ENCODE results near the gene GRIK2. TPM values are rescaled to one million over a fixed set of nuclear protein-coding genes. Genes with fewer than 3 reads are reported as not detected.

Gene GRIK2
- total RNA-seq, 1 experiment from 2014 or later = 0.61 TPM

- Histone ChIP-seq H3K9me3 (ENCODE audit: insufficient read depth, low read depth) (0 out of 2 replicates have a peak, but pooled peaks cover 3% of the 10 kb centered on the region), H2AFZ (no peak overlapping the region; the same call in 1 of the 2 replicates), H3K4me2 (no peak overlapping the region), H3K4me1 (replicated peaks; ENCODE audit: insufficient read depth) (no peaks in the 10 kb centered on the region), H3K79me2 (ENCODE audit: low read depth) (no peaks in the 10 kb centered on the region), H3F3A (ENCODE audit: insufficient read depth, low read depth) (no peaks in the 10 kb centered on the region), H3K4me3 (no peak overlapping the region), H4K20me1 (ENCODE audit: insufficient read depth) (no peaks in the 10 kb centered on the region), H3K36me3 (ENCODE audit: low read depth) (no peaks in the 10 kb centered on the region), H3K9me2 (ENCODE audit: insufficient read depth) (peaks cover 7% of the 10 kb centered on the region; the same call in 1 of the 2 replicates), H3K27ac (no peak overlapping the region), H3K27me3 (ENCODE audit: insufficient read depth, low read depth) (no peaks in the 10 kb centered on the region)
- BruUV-seq (replicated peaks) = no TSS peak
- ChIA-PET CTCF (no interaction called here), POLR2A (ENCODE audit: unreplicated experiment) (no interaction called here)
- intact Hi-C loops (cut with micrococcal nuclease; ENCODE audit: unreplicated experiment) = no loop called here
- TF ChIP-seq EZH2 (IDR thresholded peaks at IDR 0.05; ENCODE audit: low read depth) = no peak
- TF ChIP-seq, protein P1, sequence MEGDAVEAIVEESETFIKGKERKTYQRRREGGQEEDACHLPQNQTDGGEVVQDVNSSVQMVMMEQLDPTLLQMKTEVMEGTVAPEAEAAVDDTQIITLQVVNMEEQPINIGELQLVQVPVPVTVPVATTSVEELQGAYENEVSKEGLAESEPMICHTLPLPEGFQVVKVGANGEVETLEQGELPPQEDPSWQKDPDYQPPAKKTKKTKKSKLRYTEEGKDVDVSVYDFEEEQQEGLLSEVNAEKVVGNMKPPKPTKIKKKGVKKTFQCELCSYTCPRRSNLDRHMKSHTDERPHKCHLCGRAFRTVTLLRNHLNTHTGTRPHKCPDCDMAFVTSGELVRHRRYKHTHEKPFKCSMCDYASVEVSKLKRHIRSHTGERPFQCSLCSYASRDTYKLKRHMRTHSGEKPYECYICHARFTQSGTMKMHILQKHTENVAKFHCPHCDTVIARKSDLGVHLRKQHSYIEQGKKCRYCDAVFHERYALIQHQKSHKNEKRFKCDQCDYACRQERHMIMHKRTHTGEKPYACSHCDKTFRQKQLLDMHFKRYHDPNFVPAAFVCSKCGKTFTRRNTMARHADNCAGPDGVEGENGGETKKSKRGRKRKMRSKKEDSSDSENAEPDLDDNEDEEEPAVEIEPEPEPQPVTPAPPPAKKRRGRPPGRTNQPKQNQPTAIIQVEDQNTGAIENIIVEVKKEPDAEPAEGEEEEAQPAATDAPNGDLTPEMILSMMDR (conservative IDR thresholded peaks at IDR 0.05) = no peak
- no peak for DNase-seq
These were observed 348.1 kb downstream of the GRIK2 start for GRCh38 chr6:101741474-101742171.

DNA sequence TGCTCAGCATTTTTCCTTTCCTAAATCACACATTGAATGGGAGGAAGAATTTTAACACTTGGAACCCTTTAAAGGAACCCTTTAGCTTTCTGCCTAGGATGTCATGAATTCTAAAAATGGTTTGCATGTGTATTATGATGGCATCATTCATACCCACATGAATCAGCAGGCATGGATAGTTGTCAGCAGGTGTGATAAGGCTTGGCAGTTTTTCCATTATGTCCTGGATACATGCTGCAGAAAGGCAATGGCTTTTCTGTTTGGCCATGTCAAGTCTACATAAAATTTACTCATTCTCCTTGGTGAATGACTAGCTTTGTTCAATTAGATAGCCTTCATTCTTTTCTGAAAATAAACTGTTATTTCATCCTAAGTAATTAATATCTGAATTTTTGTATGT is 353.7 kb downstream of the GRIK2 start:
- H3K36me3 ChIP-seq (ENCODE audit: low read depth) = no peaks in the 10 kb centered on the region
- H2AFZ ChIP-seq = no peak overlapping the region
- ChIA-PET POLR2A (ENCODE audit: unreplicated experiment) (no interaction called here), CTCF (no interaction called here)
- no peaks in the 10 kb centered on the region for H3K9me3 ChIP-seq (ENCODE audit: insufficient read depth, low read depth)
- no peak overlapping the region for H3K4me3 ChIP-seq
- DNase-seq = no peak
- H3F3A ChIP-seq (ENCODE audit: insufficient read depth, low read depth) = no peaks in the 10 kb centered on the region; the same call in 1 of the 2 replicates
- TF ChIP-seq, protein P1 (conservative IDR thresholded peaks at IDR 0.05) = no peak
- no peak for TF ChIP-seq EZH2 (IDR thresholded peaks at IDR 0.05; ENCODE audit: low read depth)
- no peaks in the 10 kb centered on the region for H3K27me3 ChIP-seq (ENCODE audit: insufficient read depth, low read depth)
- H3K4me1 ChIP-seq (replicated peaks; ENCODE audit: insufficient read depth) = no peaks in the 10 kb centered on the region
- H3K27ac ChIP-seq = no peak overlapping the region
- no peak overlapping the region for H3K4me2 ChIP-seq
- H3K79me2 ChIP-seq (ENCODE audit: low read depth) = no peaks in the 10 kb centered on the region
- BruUV-seq (replicated peaks) = no TSS peak
- H3K9me2 ChIP-seq (ENCODE audit: insufficient read depth) = peaks cover 7% of the 10 kb centered on the region; the same call in 1 of the 2 replicates
- intact Hi-C loops (cut with micrococcal nuclease; ENCODE audit: unreplicated experiment) = no loop called here
- no peaks in the 10 kb centered on the region for H4K20me1 ChIP-seq (ENCODE audit: insufficient read depth)

DNA sequence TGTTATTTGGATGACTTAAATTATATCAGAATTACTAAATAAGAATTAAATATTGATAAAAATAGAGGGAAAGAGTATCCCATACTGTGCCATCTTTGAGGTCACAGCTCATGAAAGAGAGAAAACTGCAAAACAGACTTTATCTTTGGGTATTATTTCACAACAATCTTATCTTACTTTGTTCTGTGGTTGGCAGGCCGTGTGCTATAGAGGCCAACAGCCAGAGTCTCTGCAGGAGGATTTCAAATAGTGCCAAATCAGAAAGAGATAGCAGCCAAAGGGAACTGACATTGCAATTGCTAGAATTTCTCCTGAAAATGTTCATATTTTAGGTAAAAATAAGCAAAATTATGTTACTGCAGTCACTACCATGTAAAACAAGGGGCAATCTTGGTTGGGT is 354.2 kb downstream of the GRIK2 start:
- peaks cover 3% of the 10 kb centered on the region; the same call in 1 of the 2 replicates for H3K9me3 ChIP-seq (ENCODE audit: insufficient read depth, low read depth)
- no peaks in the 10 kb centered on the region for H3K27me3 ChIP-seq (ENCODE audit: insufficient read depth, low read depth)
- intact Hi-C loops (cut with micrococcal nuclease; ENCODE audit: unreplicated experiment) = no loop called here
- no peak for DNase-seq
- no peaks in the 10 kb centered on the region for H4K20me1 ChIP-seq (ENCODE audit: insufficient read depth)
- H3K4me2 ChIP-seq = no peak overlapping the region
- BruUV-seq (replicated peaks) = no TSS peak
- POLR2A ChIA-PET (ENCODE audit: unreplicated experiment) = no interaction called here
- no peak overlapping the region for H2AFZ ChIP-seq
- H3K79me2 ChIP-seq (ENCODE audit: low read depth) = no peaks in the 10 kb centered on the region
- no peaks in the 10 kb centered on the region for H3K4me1 ChIP-seq (replicated peaks; ENCODE audit: insufficient read depth)
- no peaks in the 10 kb centered on the region for H3K36me3 ChIP-seq (ENCODE audit: low read depth)
- no peak for TF ChIP-seq EZH2 (IDR thresholded peaks at IDR 0.05; ENCODE audit: low read depth)
- TF ChIP-seq, protein P1 (conservative IDR thresholded peaks at IDR 0.05) = no peak
- H3K9me2 ChIP-seq (ENCODE audit: insufficient read depth) = peaks cover 7% of the 10 kb centered on the region; the same call in 1 of the 2 replicates
- no peak overlapping the region for H3K4me3 ChIP-seq
- CTCF ChIA-PET = no interaction called here
- no peak overlapping the region for H3K27ac ChIP-seq
- H3F3A ChIP-seq (ENCODE audit: insufficient read depth, low read depth) = no peaks in the 10 kb centered on the region; the same call in 1 of the 2 replicates

Data from PC-9 (cell line).